ENCODE measurements around the gene LDB3.

- TF ChIP-seq CTCF (conservative IDR thresholded peaks at IDR 0.05; ENCODE audit: low read depth, low read length) (no peak), RFX5 (IDR thresholded peaks at IDR 0.05; ENCODE audit: low read depth, low read length) (no peak), POLR2A (IDR thresholded peaks at IDR 0.05; ENCODE audit: low read depth, low read length) (no peak), MXI1 (IDR thresholded peaks at IDR 0.05; ENCODE audit: borderline replicate concordance, low read depth, low read length) (no peak), SMC3 (IDR thresholded peaks at IDR 0.05; ENCODE audit: low read depth, low read length) (no peak), CHD1 (IDR thresholded peaks at IDR 0.05; ENCODE audit: low read depth, low read length) (no peak), RAD21 (IDR thresholded peaks at IDR 0.05; ENCODE audit: low read length) (no peak), BHLHE40 (IDR thresholded peaks at IDR 0.05; ENCODE audit: low read depth, low read length) (no peak), MAZ (IDR thresholded peaks at IDR 0.05; ENCODE audit: borderline replicate concordance, low read depth, low read length) (no peak), NFE2L2 (IDR thresholded peaks at IDR 0.05; ENCODE audit: low read depth, low read length) (no peak)
Observed at GRCh38 chr10:86721232-86721631, 52.9 kb downstream of the LDB3 start.

Measured in IMR-90 (cell line).